Measurements from ENCODE around the gene CERS6.

Gene CERS6

GRCh38 chr2:168667156-168667555, 211.1 kb downstream of the CERS6 start:
- no peak for DNase-seq (ENCODE audit: low read depth in 2 of 2)

DNA sequence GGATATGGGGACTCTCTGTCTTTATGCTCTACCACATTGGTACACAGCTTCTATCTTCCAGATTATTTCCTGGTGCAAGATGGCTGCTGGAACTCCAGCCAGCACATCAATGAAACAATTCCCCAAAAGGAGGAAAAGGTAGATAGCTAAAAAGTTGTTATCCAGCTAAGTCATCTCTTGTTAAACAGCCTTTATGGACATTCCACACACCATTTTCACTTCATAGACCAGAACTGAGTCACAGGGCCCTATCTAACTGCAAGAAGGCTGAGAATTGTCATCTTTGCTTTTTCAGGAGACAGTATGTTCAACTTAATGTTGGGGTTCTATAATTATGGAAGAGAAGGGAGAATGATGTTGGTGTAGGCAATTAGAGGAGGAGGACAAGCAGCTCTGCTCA, 213.1 kb downstream of the CERS6 start:
- DNase-seq (ENCODE audit: low read depth in 2 of 2): no peak

DNA sequence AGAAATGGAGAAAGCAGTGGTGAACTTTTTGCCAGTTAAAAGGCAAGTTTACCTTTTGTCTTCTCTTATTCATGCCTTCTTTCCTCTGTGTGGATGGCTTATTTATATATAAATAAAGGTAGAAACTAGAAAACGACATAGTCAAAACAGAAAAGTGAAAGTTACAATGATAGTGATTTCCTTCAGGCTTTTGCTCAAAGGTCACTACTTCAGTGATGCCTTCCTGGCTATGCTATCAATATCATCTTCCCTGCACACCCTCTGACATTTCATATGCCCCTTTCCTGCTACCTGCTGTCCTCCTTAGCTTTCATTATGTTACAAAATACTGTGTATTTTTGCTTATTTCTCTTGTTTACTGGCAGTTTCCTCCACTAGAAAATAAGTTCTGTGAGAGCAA, 214.4 kb downstream of the CERS6 start:
- DNase-seq (ENCODE audit: low read depth in 2 of 2): no peak

- no peak for DNase-seq (ENCODE audit: low read depth in 2 of 2)
Observed at GRCh38 chr2:168671932-168672331, 215.9 kb downstream of the CERS6 start.

DNA sequence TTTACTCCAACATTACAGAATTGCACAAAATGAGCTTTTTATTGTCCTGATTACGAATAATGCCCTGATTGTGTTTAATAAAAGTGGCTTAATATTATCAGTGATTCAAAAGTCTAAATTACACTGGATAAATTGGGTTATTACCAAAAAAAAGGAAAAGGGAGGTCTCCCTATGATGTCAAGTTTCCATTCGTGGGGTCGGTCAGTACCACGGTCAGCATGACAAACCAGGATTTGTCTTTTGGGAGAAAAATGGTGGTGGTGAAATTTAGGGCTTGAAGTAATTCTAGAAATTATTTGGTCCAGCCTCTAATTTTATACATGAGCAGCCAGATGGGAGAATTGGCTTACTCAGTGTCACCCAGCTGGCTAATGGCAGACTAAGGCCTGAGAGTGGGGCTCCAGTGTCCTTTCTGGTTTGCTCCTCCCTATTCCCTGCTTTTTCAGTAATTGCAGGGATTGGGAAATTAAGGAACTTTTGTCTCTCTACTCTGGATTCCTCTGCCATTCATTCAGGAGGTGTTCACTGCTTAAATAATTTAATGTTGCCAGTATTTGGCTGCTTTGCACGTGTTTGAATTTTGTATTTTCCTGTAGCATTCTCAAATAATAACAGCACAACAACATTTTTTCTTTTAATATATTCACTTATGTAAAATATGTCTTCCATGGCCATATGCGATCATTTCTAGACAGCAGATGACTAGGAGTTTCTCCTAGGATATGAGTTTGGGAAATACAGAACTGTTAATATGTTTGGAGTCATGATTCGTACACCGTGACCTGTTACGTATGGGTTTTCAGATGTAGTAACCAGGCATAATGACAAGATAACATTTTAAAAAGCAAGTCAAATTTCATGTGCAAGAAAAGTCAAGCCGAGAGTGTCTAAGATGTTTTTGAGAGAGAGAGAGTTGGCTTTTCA, 217.5 kb downstream of the CERS6 start:
- no peak for DNase-seq (ENCODE audit: low read depth in 2 of 2)

- no peak for DNase-seq (ENCODE audit: low read depth in 2 of 2)
Observed at GRCh38 chr2:168678153-168678853, 222.2 kb downstream of the CERS6 start.

GRCh38 chr2:168679081-168679480, 223.0 kb downstream of the CERS6 start:
- no peak for DNase-seq (ENCODE audit: low read depth in 2 of 2)

GRCh38 chr2:168679741-168680310, 223.8 kb downstream of the CERS6 start:
- DNase-seq (ENCODE audit: low read depth in 2 of 2): no peak

DNA sequence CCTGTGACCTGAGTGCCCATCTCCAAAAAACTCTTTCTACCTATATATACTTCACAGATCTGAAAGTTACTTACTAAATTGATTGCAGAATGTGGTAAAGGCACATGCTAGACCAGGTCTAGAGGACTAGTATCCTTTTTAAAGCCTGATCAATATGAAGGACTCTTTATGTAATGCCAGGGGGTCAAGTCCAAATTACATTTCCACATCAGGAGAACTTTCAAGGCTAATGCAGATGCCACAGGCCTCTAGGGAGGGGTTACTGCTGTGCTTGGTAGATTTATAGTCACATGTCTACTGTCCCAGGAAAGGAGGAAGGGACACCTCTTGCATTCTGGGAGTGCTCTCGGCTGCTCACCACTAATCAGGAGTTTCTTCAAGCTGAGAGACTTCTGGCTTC, 227.9 kb downstream of the CERS6 start:
- DNase-seq (ENCODE audit: low read depth in 2 of 2): no peak

DNA sequence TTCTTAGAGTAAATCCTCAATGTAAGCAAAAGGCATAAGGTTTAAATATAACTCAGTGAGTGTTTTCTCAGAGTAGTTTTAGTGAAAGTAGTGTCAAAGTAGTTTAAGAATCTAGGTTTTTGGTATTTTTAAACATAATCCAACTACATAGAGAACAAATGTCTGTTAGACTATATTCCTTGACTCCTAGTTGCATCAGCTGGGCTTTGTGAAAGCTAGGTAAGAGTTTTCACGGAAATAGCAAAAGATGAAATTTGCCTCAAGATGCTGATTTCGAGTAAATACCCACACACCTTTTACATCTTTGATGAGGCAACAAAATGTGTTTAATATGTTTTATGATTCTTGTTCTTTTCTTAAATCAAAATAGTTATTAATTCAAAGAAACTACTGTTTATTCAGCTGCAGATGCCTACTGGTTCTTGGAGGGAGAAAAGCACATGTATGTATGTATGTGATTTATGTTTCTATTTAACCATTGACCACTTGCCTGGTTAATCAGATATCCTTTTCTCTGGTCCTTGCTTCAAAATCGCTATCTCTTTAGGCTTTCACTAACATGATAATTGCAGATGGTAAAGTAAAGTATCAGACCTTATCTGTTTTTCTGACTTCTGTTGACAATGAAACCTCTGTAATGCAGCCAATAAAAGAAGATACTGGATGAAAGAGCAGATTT, 229.0 kb downstream of the CERS6 start:
- DNase-seq (ENCODE audit: low read depth in 2 of 2): no peak

GRCh38 chr2:168685600-168686451, 229.8 kb downstream of the CERS6 start:
- DNase-seq (ENCODE audit: low read depth in 2 of 2): no peak

DNA sequence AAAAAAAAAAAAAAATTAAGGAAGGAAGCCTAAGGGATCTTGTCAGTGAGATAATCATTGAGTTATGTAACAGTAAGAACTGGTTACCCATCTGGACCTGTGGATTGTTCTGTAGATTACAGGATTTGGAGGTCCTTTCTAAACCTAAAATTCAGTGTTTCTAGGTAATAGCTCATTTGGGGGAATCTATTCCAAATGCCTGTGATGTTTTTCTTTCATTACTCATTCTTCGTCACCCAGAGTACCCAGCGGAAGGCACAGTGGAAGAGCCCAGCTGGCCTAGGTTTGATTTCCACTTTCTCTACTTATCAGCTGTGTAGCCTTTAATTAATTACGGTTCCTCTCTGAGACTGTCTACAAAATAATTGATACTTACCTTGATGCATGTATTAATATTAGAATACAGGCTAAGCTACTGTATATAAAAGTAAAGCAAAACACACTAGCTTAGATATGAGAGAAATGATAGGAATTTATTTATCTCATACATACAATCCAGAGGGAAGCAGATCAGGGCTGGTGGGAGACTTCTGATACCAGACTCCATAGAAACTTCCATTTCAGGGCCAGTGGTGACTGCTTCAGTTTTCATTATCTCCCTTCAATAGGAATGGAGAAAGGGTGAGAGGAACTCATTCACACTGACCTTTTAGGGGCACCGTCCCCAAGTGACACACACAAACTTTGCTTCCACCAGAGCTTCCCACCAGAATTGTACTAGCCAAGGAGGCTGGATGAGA, 230.6 kb downstream of the CERS6 start:
- DNase-seq (ENCODE audit: low read depth in 2 of 2): no peak

DNA sequence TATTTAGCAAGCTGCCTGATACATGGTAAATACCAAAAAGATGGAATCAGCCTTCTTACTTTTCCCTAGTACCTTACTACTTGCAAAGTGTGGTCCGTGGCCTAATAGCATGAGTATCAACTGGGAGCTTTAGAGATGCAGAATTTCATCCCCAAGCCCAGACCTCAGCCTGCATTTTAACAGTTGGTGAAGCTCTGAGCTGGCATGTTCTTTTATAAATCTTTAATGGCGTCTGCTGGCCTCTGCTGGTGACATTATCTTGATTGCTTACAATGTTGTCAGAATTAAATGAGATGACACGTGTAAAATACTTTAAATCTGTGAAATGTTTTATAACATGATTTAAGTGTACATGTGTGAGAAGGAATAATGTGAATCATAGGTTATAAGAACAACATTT, 231.2 kb downstream of the CERS6 start:
- no peak for DNase-seq (ENCODE audit: low read depth in 2 of 2)

DNA sequence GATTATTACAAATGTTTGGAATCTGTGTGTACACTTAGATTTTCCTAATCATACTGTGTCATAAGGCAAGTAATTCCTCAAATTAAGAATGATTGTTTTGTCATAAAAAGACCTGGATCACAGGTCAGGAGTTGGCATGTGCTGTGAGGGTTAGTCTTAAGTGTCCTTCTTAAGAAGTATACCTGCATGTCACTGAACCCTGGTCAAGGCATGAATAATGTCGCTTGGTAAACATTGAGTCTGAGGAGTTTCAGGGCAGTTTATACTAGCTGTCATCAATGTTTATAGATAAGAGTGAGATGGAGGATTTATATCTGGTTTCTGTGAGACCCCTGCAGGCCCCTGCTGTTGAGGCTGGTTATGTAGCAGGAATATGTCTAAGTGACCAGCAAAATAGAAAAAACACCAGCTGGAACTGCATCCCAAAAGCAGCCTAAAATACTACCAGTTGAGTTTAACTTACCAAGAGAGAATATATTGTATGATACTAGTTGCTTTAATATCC, 234.4 kb downstream of the CERS6 start:
- no peak for DNase-seq (ENCODE audit: low read depth in 2 of 2)

- no peak for DNase-seq (ENCODE audit: low read depth in 2 of 2)
Observed at GRCh38 chr2:168691221-168691620, 235.1 kb downstream of the CERS6 start.

DNA sequence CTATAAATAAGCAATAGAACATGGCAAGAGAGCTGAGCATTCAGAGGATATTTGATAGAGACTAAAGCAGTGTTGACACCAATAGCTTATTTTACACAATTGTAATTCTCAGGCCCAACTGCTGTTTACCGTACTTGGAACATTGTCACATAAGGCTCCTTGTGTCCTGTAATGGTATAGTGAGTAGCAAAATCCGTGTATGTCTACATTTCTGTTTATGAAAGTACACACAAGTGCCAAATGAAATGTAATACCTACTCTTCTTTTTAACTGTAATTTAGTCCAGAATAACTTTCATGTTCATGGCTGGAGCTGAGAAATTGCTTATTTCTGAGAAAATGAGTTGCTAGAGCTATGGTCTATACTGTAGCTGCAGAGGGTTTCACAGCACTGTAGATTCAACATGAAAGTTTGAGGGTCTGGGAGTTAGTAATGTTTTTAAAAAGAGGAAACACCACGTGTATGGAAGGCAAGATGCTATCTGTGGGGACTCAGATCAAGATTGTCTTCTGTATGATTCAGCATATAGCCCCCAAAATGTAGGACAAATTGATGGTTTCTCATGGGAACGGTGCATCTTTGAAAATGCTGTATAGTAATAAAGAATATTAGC, 236.2 kb downstream of the CERS6 start:
- DNase-seq (ENCODE audit: low read depth in 2 of 2): no peak

DNA sequence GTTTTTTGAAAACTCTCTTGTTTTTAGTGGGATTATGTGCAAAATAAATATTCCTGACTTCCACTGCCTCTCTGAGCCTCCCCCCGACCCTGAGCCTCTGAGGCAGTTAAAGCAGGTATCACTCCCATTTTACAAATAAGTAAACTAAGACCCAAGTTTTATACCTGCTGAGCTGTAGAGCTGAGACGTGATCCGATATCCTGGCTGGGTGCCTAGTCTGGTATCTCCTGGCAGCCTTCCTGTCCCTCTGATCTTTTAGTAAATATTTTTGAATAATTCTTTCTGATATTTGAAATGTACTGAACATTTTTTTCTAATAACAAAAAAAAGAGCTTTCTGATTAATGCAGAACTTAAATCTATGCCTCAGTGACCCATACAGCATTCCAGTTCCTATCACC, 238.1 kb downstream of the CERS6 start:
- DNase-seq (ENCODE audit: low read depth in 2 of 2): no peak

DNA sequence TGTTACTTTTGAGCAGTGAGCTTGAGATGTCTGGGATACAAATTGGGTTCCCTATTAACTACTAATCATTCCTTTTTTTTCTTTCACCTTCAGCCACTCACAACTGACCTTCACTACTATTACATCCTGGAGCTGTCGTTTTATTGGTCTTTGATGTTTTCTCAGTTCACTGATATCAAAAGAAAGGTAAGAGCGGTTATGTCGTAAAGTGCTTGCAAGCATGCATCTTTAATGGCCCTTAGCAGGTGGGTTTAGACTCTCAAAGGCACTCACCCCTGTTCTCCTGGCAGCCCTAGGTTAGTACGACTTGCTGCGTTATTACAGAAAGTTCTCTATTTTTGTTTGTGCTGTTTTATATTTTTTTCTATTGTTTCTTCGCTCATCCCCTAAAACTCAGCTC, 238.8 kb downstream of the CERS6 start:
- DNase-seq (ENCODE audit: low read depth in 2 of 2): no peak

DNA sequence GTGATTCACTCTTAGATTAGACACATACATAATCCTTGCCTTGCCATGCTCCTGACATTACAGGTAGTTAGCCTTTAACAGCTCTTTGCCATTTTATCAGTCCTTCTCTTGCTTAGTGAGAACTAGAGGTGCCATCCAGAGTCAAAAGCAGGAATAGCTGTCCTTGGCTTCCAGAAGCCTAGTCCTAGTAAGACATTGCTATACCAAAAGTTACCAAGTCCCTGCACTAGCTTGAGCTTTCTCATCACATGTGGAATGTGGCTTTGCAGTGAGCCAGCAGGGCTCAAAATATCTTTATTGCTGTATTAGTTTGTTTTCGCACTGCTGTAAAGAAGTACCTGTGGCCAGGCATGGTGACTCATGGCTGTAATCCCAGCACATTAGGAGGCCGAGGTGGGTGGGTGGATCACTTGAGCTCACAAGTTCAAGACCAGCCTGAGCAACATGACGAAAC, 241.6 kb downstream of the CERS6 start:
- no peak for DNase-seq (ENCODE audit: low read depth in 2 of 2)

GRCh38 chr2:168698969-168699368, 242.9 kb downstream of the CERS6 start:
- DNase-seq (ENCODE audit: low read depth in 2 of 2): no peak

Data from fibroblast of skin of left biceps (primary cell).